Endodermal cell (in vitro differentiated cells): Measurements from ENCODE around the gene ATP2A1. TPM values are rescaled to one million over a fixed set of nuclear protein-coding genes. Genes with fewer than 3 reads are reported as not detected.

ENCODE experiments used
- DNase-seq: peaks from one replicate; pipeline ENCODE4 v3.0.0-alpha.2; 2017
- H3K27ac ChIP-seq: 2 replicates; pipeline ENCODE4 v1.5.1; 2013; ENCODE audit warnings: mild to moderate bottlenecking, low read depth, low read length, moderate library complexity
- H3K27me3 ChIP-seq: 2 replicates; pipeline ENCODE4 v1.6.1; 2013; ENCODE audit warnings: mild to moderate bottlenecking, low read length, moderate library complexity; ENCODE audit not compliant: insufficient read depth, control insufficient read depth, poor library complexity, severe bottlenecking
- H3K36me3 ChIP-seq: 2 replicates; pipeline ENCODE4 v1.7.0; 2013; ENCODE audit warnings: mild to moderate bottlenecking, low read length, moderate library complexity; ENCODE audit not compliant: control insufficient read depth, insufficient read depth
- H3K4me1 ChIP-seq: one replicate; pipeline ENCODE4 v1.7.0; 2013; ENCODE audit warnings: low read length; ENCODE audit not compliant: control insufficient read depth, insufficient read depth
- H3K4me3 ChIP-seq: 2 replicates; pipeline ENCODE4 v1.5.1; 2013; ENCODE audit warnings: mild to moderate bottlenecking, low read length, moderate library complexity
- H3K9ac ChIP-seq: 2 replicates; pipeline ENCODE4 v1.6.1; 2013; ENCODE audit warnings: mild to moderate bottlenecking, low read length, moderate library complexity; ENCODE audit not compliant: poor library complexity, severe bottlenecking; ENCODE audit errors: extremely low read depth
- H3K9me3 ChIP-seq: 2 replicates; pipeline ENCODE4 v1.6.1; 2013; ENCODE audit warnings: mild to moderate bottlenecking, low read length, moderate library complexity; ENCODE audit not compliant: control insufficient read depth
- H3K27ac Mint-ChIP-seq: 2 replicates; pipeline ENCODE4 v1.8.0; 2020; ENCODE audit warnings: mixed read lengths
- H3K27me3 Mint-ChIP-seq: 2 replicates; pipeline ENCODE4 v1.8.0; 2021; ENCODE audit warnings: mild to moderate bottlenecking, mixed read lengths; ENCODE audit not compliant: insufficient read depth
- H3K36me3 Mint-ChIP-seq: 2 replicates; pipeline ENCODE4 v1.8.0; 2020; ENCODE audit warnings: low read depth, mixed read lengths
- H3K4me1 Mint-ChIP-seq: 2 replicates; pipeline ENCODE4 v1.8.0; 2020; ENCODE audit warnings: mixed read lengths
- H3K4me3 Mint-ChIP-seq: 2 replicates; pipeline ENCODE4 v1.8.0; 2020; ENCODE audit warnings: mild to moderate bottlenecking, moderate library complexity, mixed read lengths
- H3K9me3 Mint-ChIP-seq: 2 replicates; pipeline ENCODE4 v1.8.0; 2020; ENCODE audit warnings: mild to moderate bottlenecking, mixed read lengths
- CTCF ChIP-seq: fragments of 200-600 bp; sonication (generic); conservative IDR thresholded peaks from 2 replicates; pipeline ENCODE4 v1.5.0; 2021; ENCODE audit warnings: antibody characterized with exemption, mild to moderate bottlenecking
- WGBS, 2 experiments: methylation state at CpG; one replicate each; pipeline versions ENCODE4 v1.1.5 to v1.1.7; 2013; ENCODE audit warnings: missing lambda C conversion rate in 2 of 2, mixed read lengths in 1 of 2; ENCODE audit not compliant: insufficient coverage in 1 of 2, insufficient read length in 1 of 2; 5-methylcytosine and 5-hydroxymethylcytosine counted together
- total RNA-seq, 2 donors: library from RNA; stranded (reverse); fragmentation: NEBNext Ultra II Directional in 1 of 2; extraction: Animal tissue kit (Norgen Biotek cat#: 25700) in 1 of 2; gene quantifications; 2 replicates in 1 of 2; 3 replicates in 1 of 2; pipeline ENCODE4 v1.2.1, GENCODE V29; 2021

ATP2A1 gene
- total RNA-seq, 2 donors from 2014 or later, result 4.7 to 7.7 TPM

GRCh38 chr16:28834349-28834748 lies 43.9 kb upstream of the ATP2A1 start:
- no peaks in the 10 kb centered on the region for H3K27me3 Mint-ChIP-seq
- no peaks in the 10 kb centered on the region for H3K4me1 Mint-ChIP-seq
- no peaks in the 10 kb centered on the region for H3K27me3 ChIP-seq
- H3K27ac ChIP-seq, result no peak overlapping the region
- no peak for TF ChIP-seq CTCF
- no peak overlapping the region for H3K27ac Mint-ChIP-seq
- peaks cover 85% of the 10 kb centered on the region for H3K36me3 ChIP-seq
- H3K4me3 Mint-ChIP-seq, result no peak overlapping the region
- H3K9me3 Mint-ChIP-seq, result no peaks in the 10 kb centered on the region
- peaks cover 87% of the 10 kb centered on the region for H3K36me3 Mint-ChIP-seq
- H3K4me1 ChIP-seq, result no peaks in the 10 kb centered on the region
- no peak for DNase-seq
- no peak overlapping the region for H3K9ac ChIP-seq
- H3K4me3 ChIP-seq, result no peak overlapping the region
- no peaks in the 10 kb centered on the region for H3K9me3 ChIP-seq
- whole genome bisulfite sequencing, 2 experiments, result 96% methylated on average over 14 of the region's 14 CpGs; no CpG with 5 or more reads in 1 of the 2 experiments

DNA sequence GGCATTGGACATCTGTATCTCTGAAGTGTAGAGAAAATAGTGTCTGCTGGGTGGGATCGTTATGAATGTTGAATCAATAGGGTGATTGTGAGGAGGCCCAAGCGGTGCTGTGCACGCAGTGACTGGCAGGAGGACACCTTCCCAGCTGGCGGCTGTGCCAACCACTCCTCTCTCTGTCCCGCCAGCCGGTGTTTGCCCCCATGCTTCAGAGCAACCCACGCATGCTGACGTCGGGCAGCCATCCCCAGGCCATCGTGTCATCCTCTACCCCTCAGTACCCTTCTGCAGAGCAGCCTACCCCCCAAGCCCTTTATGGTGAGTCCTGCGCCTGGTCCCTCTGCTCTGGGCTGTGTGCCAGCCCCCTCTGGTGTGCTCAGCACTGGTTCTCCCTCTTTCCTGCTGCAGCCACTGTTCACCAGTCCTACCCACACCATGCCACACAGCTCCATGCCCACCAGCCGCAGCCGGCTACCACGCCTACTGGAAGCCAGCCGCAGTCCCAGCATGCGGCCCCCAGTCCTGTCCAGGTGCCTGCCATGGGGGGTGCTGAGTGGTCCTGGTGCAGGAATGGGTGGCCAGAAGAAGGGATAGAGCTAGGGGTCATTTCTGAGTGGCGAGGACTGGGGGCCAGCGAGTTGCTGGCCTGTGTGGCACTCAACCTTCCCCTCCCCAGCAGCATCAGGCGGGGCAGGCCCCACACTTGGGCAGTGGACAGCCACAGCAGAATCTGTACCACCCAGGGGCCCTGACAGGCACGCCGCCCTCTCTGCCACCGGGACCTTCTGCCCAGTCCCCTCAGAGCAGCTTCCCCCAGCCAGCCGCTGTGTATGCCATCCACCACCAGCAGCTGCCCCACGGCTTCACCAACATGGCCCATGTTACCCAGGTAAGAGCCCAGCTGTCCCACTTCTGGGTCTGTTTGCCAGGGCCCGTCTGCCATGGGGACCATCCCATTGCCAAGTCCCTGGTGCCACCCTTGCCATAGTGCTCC lies 43.1 kb upstream of the ATP2A1 start:
- no peaks in the 10 kb centered on the region for H3K27me3 ChIP-seq
- WGBS, 2 experiments, result 95 to 97% methylated on average over 10 to 25 of the region's 25 CpGs
- H3K36me3 ChIP-seq, result peaks cover 77% of the 10 kb centered on the region
- no peaks in the 10 kb centered on the region for H3K9me3 ChIP-seq
- no peaks in the 10 kb centered on the region for H3K4me1 ChIP-seq
- no peak overlapping the region for H3K4me3 ChIP-seq
- Mint-ChIP-seq H3K4me3 (no peak overlapping the region), H3K27me3 (no peaks in the 10 kb centered on the region), H3K4me1 (no peaks in the 10 kb centered on the region), H3K36me3 (peaks cover 81% of the 10 kb centered on the region), H3K9me3 (no peaks in the 10 kb centered on the region), H3K27ac (no peak overlapping the region)
- DNase-seq, result no peak
- H3K9ac ChIP-seq, result no peak overlapping the region
- H3K27ac ChIP-seq, result no peak overlapping the region
- no peak for TF ChIP-seq CTCF

- Mint-ChIP-seq H3K9me3 (no peaks in the 10 kb centered on the region), H3K4me3 (no peak overlapping the region), H3K27me3 (no peaks in the 10 kb centered on the region), H3K27ac (no peak overlapping the region), H3K4me1 (no peaks in the 10 kb centered on the region), H3K36me3 (peaks cover 73% of the 10 kb centered on the region)
- Histone ChIP-seq H3K9ac (no peak overlapping the region), H3K9me3 (no peaks in the 10 kb centered on the region), H3K4me1 (no peaks in the 10 kb centered on the region), H3K27ac (no peak overlapping the region), H3K27me3 (no peaks in the 10 kb centered on the region), H3K4me3 (no peak overlapping the region), H3K36me3 (peaks cover 68% of the 10 kb centered on the region)
- peak; percentile 64 for DNase-seq
- no peak for TF ChIP-seq CTCF
- WGBS, 2 experiments, result 80 to 94% methylated on average over 1 to 25 of the region's 25 CpGs
Observed at GRCh38 chr16:28835864-28836760, 42.2 kb upstream of the ATP2A1 start.
